ENCODE data around the gene SUPT5H.
"Not testable (repeated sequence)": the region's sequence is repeated elsewhere in the genome, so short reads cannot be mapped to it uniquely, and the experiment has no call there.

Gene SUPT5H

DNA sequence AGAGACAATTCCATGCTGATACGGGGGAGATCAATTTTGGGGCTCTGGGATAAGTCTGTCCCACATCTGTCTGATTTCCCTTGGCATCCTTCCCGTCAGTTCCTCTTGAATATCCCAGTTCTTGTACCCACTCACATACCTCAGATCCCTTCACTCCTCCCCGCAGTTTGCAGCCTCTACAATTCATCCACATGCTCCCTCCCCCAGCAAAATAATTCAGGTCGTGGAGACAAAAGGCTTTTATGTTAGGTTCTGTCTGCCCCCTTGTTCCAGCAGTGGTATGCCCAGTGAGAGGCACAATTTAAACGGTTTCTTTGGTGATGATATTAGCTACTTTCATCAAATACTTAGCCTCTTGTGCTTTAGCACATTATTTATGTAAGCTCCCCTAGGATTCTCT is 19.2 kb upstream of the SUPT5H start:
- no peak for DNase-seq

- DNase-seq = no peak
Measured at GRCh38 chr19:39427707-39428106, 17.7 kb upstream of the SUPT5H start.

GRCh38 chr19:39428283-39429112 is 16.9 kb upstream of the SUPT5H start:
- DNase-seq = no peak

- peak; percentile 89 for DNase-seq
Measured at GRCh38 chr19:39430675-39431593, 14.4 kb upstream of the SUPT5H start.

DNA sequence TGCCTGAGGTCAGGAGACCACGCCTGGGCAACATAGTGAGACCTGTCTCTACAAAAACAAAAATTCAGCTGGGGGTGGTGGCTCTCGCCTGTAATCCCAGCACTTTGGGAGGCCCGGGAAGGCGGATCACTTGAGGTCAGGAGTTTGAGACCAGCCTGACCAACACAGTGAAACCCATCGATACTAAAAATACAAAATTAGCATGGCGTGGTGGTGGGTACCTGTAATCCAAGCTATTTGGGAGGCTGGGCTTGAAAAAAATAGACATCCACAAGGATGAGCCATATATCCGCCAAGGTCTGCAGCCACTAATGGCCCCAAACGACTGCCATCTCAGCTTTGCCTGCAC is 12.7 kb upstream of the SUPT5H start:
- no peak for DNase-seq

DNA sequence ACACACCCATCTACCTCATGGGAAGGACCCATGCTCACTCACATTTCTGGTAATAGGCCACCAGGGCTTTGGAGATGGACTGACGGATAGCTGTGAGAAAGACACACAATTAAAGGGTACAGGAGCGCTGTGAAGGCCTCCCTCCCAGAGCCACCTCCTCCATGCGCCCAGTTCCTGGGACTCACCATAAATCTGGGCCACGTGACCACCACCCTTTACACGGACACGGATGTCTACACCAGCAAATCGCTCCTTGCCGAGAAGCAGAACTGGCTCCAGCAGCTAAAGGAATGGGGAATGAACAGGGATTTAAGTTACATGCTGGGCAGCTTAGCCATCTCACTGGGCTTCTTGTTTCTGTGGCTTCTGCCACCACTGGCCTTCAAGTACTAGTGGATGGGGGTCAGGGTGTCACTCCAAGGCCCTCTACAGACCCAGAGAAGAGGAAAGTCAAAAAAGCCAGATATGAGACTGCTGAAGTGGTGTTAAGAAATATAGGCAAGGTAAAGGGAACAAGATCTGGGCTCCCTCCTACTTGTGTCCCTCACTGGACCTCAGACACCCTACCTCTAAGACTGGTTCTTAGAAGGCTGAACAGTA is 11.8 kb upstream of the SUPT5H start:
- no peak for DNase-seq

- no peak for DNase-seq
Measured at GRCh38 chr19:39434123-39435076, 11.0 kb upstream of the SUPT5H start.

- DNase-seq = peak; percentile 99
Measured at GRCh38 chr19:39435499-39436349, 9.7 kb upstream of the SUPT5H start, which contains the start of gene RPS16. Gene RPS16 (minus strand): TSS chr19:39435949. CDS start chr19:39435895, 54 bp downstream.

- DNase-seq = no peak
Measured at GRCh38 chr19:39436350-39436716, 9.0 kb upstream of the SUPT5H start.

- DNase-seq = no peak
Measured at GRCh38 chr19:39438270-39438934, 7.0 kb upstream of the SUPT5H start.

- DNase-seq = no peak
Measured at GRCh38 chr19:39444598-39445195, 685 bp upstream of the SUPT5H start.

GRCh38 chr19:39446365-39447084 is 1.1 kb downstream of the SUPT5H start:
- no peak for DNase-seq

DNA sequence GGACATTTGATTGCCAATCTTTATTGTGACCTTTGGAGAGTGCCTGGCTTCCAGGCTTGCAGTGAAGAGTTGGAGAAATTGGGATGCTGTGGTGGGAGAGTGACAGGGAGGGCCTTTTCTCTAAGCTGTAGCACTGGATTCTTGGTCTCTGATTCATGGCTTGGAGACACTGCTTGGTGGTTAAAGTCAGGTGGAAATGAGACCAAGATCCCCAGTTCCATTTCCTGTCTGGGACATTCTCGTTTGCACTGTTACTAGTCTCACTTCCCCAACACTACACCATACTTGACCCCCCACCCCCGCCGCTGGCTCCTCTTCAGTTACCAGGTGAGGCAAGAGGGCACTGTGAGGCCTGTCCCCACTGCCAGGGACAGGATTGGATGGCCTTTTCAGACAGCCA is 2.9 kb downstream of the SUPT5H start:
- peak; percentile 25 for DNase-seq

- no peak for DNase-seq
Measured at GRCh38 chr19:39449116-39449797, 3.9 kb downstream of the SUPT5H start.

DNA sequence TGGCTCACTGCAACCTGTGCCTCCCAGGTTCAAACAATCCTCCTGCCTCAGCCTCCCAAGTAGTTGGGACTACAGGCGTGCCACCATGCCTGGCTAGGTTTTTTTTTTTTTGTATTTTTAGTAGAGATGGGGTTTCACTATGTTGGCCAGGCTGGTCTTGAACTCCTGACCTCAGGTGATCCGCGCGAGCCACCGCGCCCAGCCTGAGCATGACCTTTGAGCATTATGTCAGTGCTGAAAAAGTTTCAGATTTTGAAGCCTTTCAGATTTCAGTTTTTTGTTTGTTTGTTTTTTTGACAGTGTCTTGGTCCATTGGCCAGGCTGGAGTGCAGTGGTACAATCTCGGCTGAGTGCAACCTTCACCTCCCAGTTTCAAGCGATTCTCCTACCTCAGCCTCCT is 5.9 kb downstream of the SUPT5H start:
- DNase-seq = not testable (repeated sequence)

DNA sequence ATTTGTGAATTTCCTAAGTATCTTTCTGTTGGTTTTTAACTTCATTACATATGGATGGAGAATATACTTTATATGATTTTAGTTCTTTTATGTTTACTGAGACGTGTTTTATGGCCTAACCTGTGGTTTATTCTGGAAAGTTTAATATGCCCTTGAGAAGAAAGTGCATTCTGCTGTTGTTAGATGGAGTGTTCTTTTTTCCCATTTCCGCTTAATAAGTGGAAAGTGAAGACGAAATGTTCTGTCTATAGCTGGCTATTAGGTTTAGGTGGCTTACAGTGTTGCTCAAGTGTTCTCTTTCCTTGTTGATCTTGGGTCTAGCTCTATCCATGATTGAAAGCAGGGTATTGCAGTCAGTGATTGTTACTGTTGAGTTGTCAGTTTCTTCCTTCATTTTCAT is 18.0 kb downstream of the SUPT5H start:
- no peak for DNase-seq

DNA sequence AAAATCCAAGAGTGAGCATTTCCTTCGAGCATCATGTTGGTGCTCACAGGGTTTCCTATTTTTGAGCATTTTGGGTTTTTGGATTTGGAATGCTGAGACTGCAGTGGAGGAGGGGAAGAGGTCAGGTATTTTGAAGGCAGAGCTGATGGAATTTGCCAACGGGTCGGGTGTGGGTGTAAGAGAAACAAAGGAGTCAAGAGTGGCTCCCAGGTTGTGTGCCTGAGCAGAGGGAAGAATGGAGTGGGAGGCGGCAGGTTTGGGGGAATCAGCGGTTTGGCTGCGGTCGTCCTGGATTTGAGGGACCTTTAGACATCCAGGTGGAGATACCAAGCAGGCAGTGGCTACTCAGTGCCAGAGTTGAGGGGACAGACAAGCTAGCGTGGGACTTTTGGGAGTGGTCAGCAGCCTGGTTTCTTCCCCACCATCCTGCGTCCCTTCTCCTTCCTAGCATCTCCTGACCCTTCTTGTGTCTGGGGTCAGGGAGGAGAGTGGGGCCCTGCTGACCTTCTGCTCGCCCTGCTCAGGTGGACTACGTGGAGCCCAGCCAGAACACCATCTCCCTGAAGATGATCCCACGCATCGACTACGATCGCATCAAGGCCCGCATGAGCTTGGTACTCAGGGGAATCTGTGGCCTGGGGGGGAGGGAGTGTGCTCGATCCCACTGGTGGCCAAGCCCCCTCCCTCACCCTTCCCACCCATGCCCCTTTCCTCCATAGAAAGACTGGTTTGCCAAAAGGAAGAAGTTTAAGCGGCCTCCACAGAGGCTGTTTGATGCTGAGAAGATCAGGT is 20.8 kb downstream of the SUPT5H start:
- no peak for DNase-seq

DNA sequence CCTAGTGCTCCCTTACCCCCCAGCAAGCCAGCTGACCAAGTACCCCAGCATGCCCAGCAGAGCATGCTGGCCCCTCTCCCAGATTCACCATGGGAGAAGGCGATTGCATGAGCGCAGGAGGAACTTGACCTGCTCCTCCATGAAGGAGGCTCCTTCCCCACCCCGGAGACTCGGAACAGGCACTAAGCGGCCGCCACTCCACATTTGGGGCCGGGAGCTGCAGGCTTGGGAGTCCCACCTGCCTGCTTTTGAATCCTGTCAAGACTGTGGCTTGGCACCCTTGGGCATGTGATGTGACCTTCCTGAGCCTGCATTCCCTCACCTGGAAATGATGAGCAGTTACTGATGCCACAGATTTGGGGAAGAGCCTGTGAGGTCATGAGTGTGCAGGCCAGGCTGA is 22.6 kb downstream of the SUPT5H start:
- no peak for DNase-seq

Data from CD4-positive, alpha-beta T cell treated with Interferon gamma for 1 hour (primary cell).